Right atrium auricular region (tissue), 2 donors: ENCODE results near the gene FLG2. TPM values are rescaled to one million over a fixed set of nuclear protein-coding genes. Genes with fewer than 3 reads are reported as not detected.
"Not testable (repeated sequence)": the region's sequence is repeated elsewhere in the genome, so short reads cannot be mapped to it uniquely, and the experiment has no call there.

Source experiments
- DNase-seq: peaks from one replicate; pipeline ENCODE4 v3.0.0-alpha.2; 2019; ENCODE audit warnings: low spot score
- H3K27ac ChIP-seq, 2 donors: fragments of 200-600 bp; sonication (generic); 1 replicate in 1 of 2; 2 replicates in 1 of 2; pipeline ENCODE4 v1.5.1; 2016 to 2019
- H3K27me3 ChIP-seq, 2 donors: fragments of 200-600 bp; sonication (generic); one replicate each; pipeline versions ENCODE4 v1.5.1 to v1.6.0; 2017 to 2019
- H3K36me3 ChIP-seq: fragments of 200-600 bp; sonication (generic); one replicate; pipeline ENCODE4 v1.5.1; 2016
- H3K4me1 ChIP-seq, 2 donors: fragments of 200-600 bp; sonication (generic); one replicate each; pipeline versions ENCODE4 v1.5.1 to v1.6.0; 2017 to 2019
- H3K4me3 ChIP-seq, 2 donors: fragments of 200-600 bp; sonication (generic); 1 replicate in 1 of 2; 2 replicates in 1 of 2; pipeline ENCODE4 v1.5.1; 2017 to 2019; ENCODE audit warnings: mild to moderate bottlenecking in 1 of 2, moderate library complexity in 1 of 2
- H3K9me3 ChIP-seq, 2 donors: fragments of 200-600 bp; sonication (generic); one replicate each; pipeline ENCODE4 v1.5.1; 2019
- CTCF ChIP-seq, 2 donors: fragments of 200-600 bp; sonication (generic); IDR thresholded peaks; one replicate each; pipeline ENCODE4 v1.5.1; 2019; ENCODE audit warnings: antibody characterized with exemption in 2 of 2
- total RNA-seq, 2 donors: library from RNA; depleted of rRNA; stranded (reverse); fragments of >200 nt; gene quantifications; one replicate each; pipeline ENCODE4 v1.1.0, GENCODE V29; 2016

The FLG2 gene
- total RNA-seq, 2 donors from 2014 or later = not detected

- DNase-seq = no peak
- Histone ChIP-seq H3K27ac (no peak overlapping the region), H3K4me1 (no peaks in the 10 kb centered on the region), H3K4me3 (no peak overlapping the region), H3K36me3 (no peaks in the 10 kb centered on the region), H3K27me3 (no peaks in the 10 kb centered on the region), H3K9me3 (no peaks in the 10 kb centered on the region)
- TF ChIP-seq CTCF (IDR thresholded peaks at IDR 0.05) = no peak
Measured at GRCh38 chr1:152343006-152343405, 16.8 kb downstream of the FLG2 start.

GRCh38 chr1:152335399-152335798, 24.4 kb downstream of the FLG2 start:
- Histone ChIP-seq H3K9me3 (no peaks in the 10 kb centered on the region), H3K4me3 (no peak overlapping the region), H3K27ac (no peak overlapping the region), H3K4me1 (no peaks in the 10 kb centered on the region), H3K27me3 (no peaks in the 10 kb centered on the region), H3K36me3 (no peaks in the 10 kb centered on the region)
- DNase-seq = no peak
- TF ChIP-seq CTCF (IDR thresholded peaks at IDR 0.05) = no peak

- no peak overlapping the region for H3K27ac ChIP-seq
- DNase-seq = no peak
- no peaks in the 10 kb centered on the region for H3K36me3 ChIP-seq
- H3K4me3 ChIP-seq = no peak overlapping the region
- no peaks in the 10 kb centered on the region for H3K27me3 ChIP-seq
- H3K9me3 ChIP-seq = no peaks in the 10 kb centered on the region
- no peak for TF ChIP-seq CTCF (IDR thresholded peaks at IDR 0.05)
- H3K4me1 ChIP-seq = no peaks in the 10 kb centered on the region
Measured at GRCh38 chr1:152328801-152329391, 30.9 kb downstream of the FLG2 start.

GRCh38 chr1:152325111-152325510, 34.7 kb downstream of the FLG2 start, which contains the start of gene FLG:
TSS of gene FLG (minus strand) at chr1:152325239. CDS start at chr1:152315456, 9,783 bp downstream.
- Histone ChIP-seq H3K27me3 (no peaks in the 10 kb centered on the region), H3K4me1 (no peaks in the 10 kb centered on the region), H3K27ac (no peak within 1 kb of the TSS), H3K9me3 (no peaks in the 10 kb centered on the region), H3K4me3 (no peak within 1 kb of the TSS), H3K36me3 (no peaks in the 10 kb centered on the region)
- no peak for DNase-seq
- TF ChIP-seq CTCF (IDR thresholded peaks at IDR 0.05) = no peak

- H3K4me1 ChIP-seq = no peaks in the 10 kb centered on the region
- no peak for DNase-seq
- H3K27me3 ChIP-seq = no peaks in the 10 kb centered on the region
- no peaks in the 10 kb centered on the region for H3K9me3 ChIP-seq
- H3K27ac ChIP-seq = no peak overlapping the region
- no peaks in the 10 kb centered on the region for H3K36me3 ChIP-seq
- H3K4me3 ChIP-seq = no peak overlapping the region
- no peak for TF ChIP-seq CTCF (IDR thresholded peaks at IDR 0.05)
Measured at GRCh38 chr1:152313970-152314369, 45.8 kb downstream of the FLG2 start.

GRCh38 chr1:152313319-152313801, 46.4 kb downstream of the FLG2 start:
- no peak overlapping the region for H3K27ac ChIP-seq
- H3K9me3 ChIP-seq = no peaks in the 10 kb centered on the region
- no peaks in the 10 kb centered on the region for H3K4me1 ChIP-seq
- DNase-seq = no peak
- no peaks in the 10 kb centered on the region for H3K27me3 ChIP-seq
- no peaks in the 10 kb centered on the region for H3K36me3 ChIP-seq
- no peak for TF ChIP-seq CTCF (IDR thresholded peaks at IDR 0.05)
- H3K4me3 ChIP-seq = no peak overlapping the region

GRCh38 chr1:152312169-152312568, 47.6 kb downstream of the FLG2 start:
- not testable (repeated sequence) for DNase-seq

More at GRCh38 chr1:152312169-152312568, 47.6 kb downstream of the FLG2 start:
- not testable (repeated sequence) for H3K9me3 ChIP-seq, H3K27ac ChIP-seq, H3K27me3 ChIP-seq, H3K4me3 ChIP-seq, H3K4me1 ChIP-seq, H3K36me3 ChIP-seq
